Activated naive CD4-positive, alpha-beta T cell treated with anti-CD3 and anti-CD28 coated beads for 36 hours (primary cell): ENCODE results near the gene CTRB2. TPM values are rescaled to one million over a fixed set of nuclear protein-coding genes. Genes with fewer than 3 reads are reported as not detected.
A peak's percentile ranks its signal among the peaks of the same experiment; 100 is the strongest.

Source experiments
- CTCF ChIA-PET: fragments of 350-600 bp; sonication (Branson Sonifier 250); formaldehyde crosslinking; loops from one replicate; lab custom pipeline; 2021; ENCODE audit warnings: antibody characterized with exemption; lab: Charles Lee
- DNase-seq: peaks from one replicate; pipeline ENCODE4 v3.0.0-alpha.2; 2020
- H3K27ac Mint-ChIP-seq: one replicate; pipeline ENCODE4 v1.8.0; 2021; ENCODE audit warnings: mild to moderate bottlenecking, mixed read lengths
- H3K27me3 Mint-ChIP-seq: one replicate; pipeline ENCODE4 v1.8.0; 2021; ENCODE audit warnings: low read depth, mixed read lengths
- H3K36me3 Mint-ChIP-seq: one replicate; pipeline ENCODE4 v1.8.0; 2021; ENCODE audit warnings: low read depth, mixed read lengths
- H3K4me1 Mint-ChIP-seq: one replicate; pipeline ENCODE4 v1.8.0; 2021; ENCODE audit warnings: low read depth, mixed read lengths
- H3K4me3 Mint-ChIP-seq: one replicate; pipeline ENCODE4 v1.8.0; 2021; ENCODE audit warnings: mild to moderate bottlenecking, moderate library complexity, mixed read lengths
- H3K9me3 Mint-ChIP-seq: one replicate; pipeline ENCODE4 v1.8.0; 2021; ENCODE audit warnings: mixed read lengths
- intact Hi-C: fragments of 100-400 bp; cut with micrococcal nuclease; formaldehyde crosslinking; loops from one replicate; pipeline ENCODE4 v1.15.1; 2023
- total RNA-seq, 2 experiments: library from RNA; stranded (reverse); gene quantifications; one replicate each; pipeline ENCODE4 v1.2.3, GENCODE V29; 2021

The CTRB2 gene
- total RNA-seq, 2 experiments from 2014 or later: not detected

GRCh38 chr16:75239542-75240122, 32.7 kb upstream of the CTRB2 start:
- intact Hi-C loops: no loop called here
- no peak for DNase-seq
- Mint-ChIP-seq H3K27ac (no peak overlapping the region), H3K4me1 (no peaks in the 10 kb centered on the region), H3K36me3 (no peaks in the 10 kb centered on the region), H3K9me3 (no peaks in the 10 kb centered on the region), H3K4me3 (no peak overlapping the region), H3K27me3 (no peaks in the 10 kb centered on the region)
- CTCF ChIA-PET: no interaction called here

- Mint-ChIP-seq H3K36me3 (no peaks in the 10 kb centered on the region), H3K4me1 (peaks cover 4% of the 10 kb centered on the region), H3K9me3 (no peaks in the 10 kb centered on the region), H3K27ac (no peak overlapping the region), H3K27me3 (no peaks in the 10 kb centered on the region), H3K4me3 (no peak overlapping the region)
- DNase-seq: no peak
- CTCF ChIA-PET: no interaction called here
- intact Hi-C loops: no loop called here
Observed at GRCh38 chr16:75238853-75239541, 32.0 kb upstream of the CTRB2 start.

GRCh38 chr16:75238132-75238852, 31.3 kb upstream of the CTRB2 start:
- Mint-ChIP-seq H3K4me3 (no peak overlapping the region), H3K27ac (no peak overlapping the region), H3K9me3 (no peaks in the 10 kb centered on the region), H3K36me3 (no peaks in the 10 kb centered on the region), H3K4me1 (peaks cover 6% of the 10 kb centered on the region), H3K27me3 (no peaks in the 10 kb centered on the region)
- CTCF ChIA-PET: no interaction called here
- intact Hi-C loops: no loop called here
- no peak for DNase-seq

- intact Hi-C loops: no loop called here
- no peak for DNase-seq
- H3K27ac Mint-ChIP-seq: no peak overlapping the region
- CTCF ChIA-PET: no interaction called here
- no peak overlapping the region for H3K4me3 Mint-ChIP-seq
- no peaks in the 10 kb centered on the region for H3K36me3 Mint-ChIP-seq
- H3K27me3 Mint-ChIP-seq: no peaks in the 10 kb centered on the region
- no peaks in the 10 kb centered on the region for H3K9me3 Mint-ChIP-seq
- H3K4me1 Mint-ChIP-seq: peaks cover 6% of the 10 kb centered on the region
Observed at GRCh38 chr16:75237398-75238131, 30.6 kb upstream of the CTRB2 start.

- intact Hi-C loops: no loop called here
- Mint-ChIP-seq H3K27ac (no peak overlapping the region), H3K9me3 (no peaks in the 10 kb centered on the region), H3K4me1 (peaks cover 6% of the 10 kb centered on the region), H3K36me3 (no peaks in the 10 kb centered on the region), H3K4me3 (no peak overlapping the region), H3K27me3 (no peaks in the 10 kb centered on the region)
- CTCF ChIA-PET: interaction anchor here (0.6 to 1.7 kb wide), 3 partner anchors 38 to 279 kb away, joined by 3 to 5 read pairs (median 3); no protein-coding TSS in a partner anchor
- no peak for DNase-seq
Observed at GRCh38 chr16:75236736-75237397, 29.9 kb upstream of the CTRB2 start.

GRCh38 chr16:75236232-75236631, 29.3 kb upstream of the CTRB2 start:
- Mint-ChIP-seq H3K9me3 (no peaks in the 10 kb centered on the region), H3K36me3 (no peaks in the 10 kb centered on the region), H3K27me3 (no peaks in the 10 kb centered on the region)

GRCh38 chr16:75235721-75236193, 28.8 kb upstream of the CTRB2 start:
- Mint-ChIP-seq H3K27me3 (no peaks in the 10 kb centered on the region), H3K27ac (no peak overlapping the region), H3K4me3 (no peak overlapping the region), H3K4me1 (peaks cover 6% of the 10 kb centered on the region), H3K36me3 (no peaks in the 10 kb centered on the region), H3K9me3 (no peaks in the 10 kb centered on the region)
- intact Hi-C loops: no loop called here
- no peak for DNase-seq
- CTCF ChIA-PET: interaction anchor here (0.7 to 1.7 kb wide), 3 partner anchors 36 to 164 kb away, joined by 3 to 5 read pairs (median 3); no protein-coding TSS in a partner anchor

More at GRCh38 chr16:75236232-75236631, 29.3 kb upstream of the CTRB2 start:
- no peak overlapping the region for H3K27ac Mint-ChIP-seq
- no peak overlapping the region for H3K4me3 Mint-ChIP-seq
- intact Hi-C loops: no loop called here
- peak; percentile 31 for DNase-seq
- H3K4me1 Mint-ChIP-seq: peaks cover 6% of the 10 kb centered on the region
- CTCF ChIA-PET: interaction anchor here (0.6 to 1.7 kb wide), 4 partner anchors 37 to 280 kb away, joined by 3 to 5 read pairs (median 3); no protein-coding TSS in a partner anchor

- no peaks in the 10 kb centered on the region for H3K27me3 Mint-ChIP-seq
- no peak overlapping the region for H3K27ac Mint-ChIP-seq
- H3K4me3 Mint-ChIP-seq: no peak overlapping the region
- no peaks in the 10 kb centered on the region for H3K36me3 Mint-ChIP-seq
- intact Hi-C loops: loop anchor here (1.0 to 5.0 kb wide), 3 partner anchors 72 to 229 kb away; partner anchors contain the start of gene TMEM170A
- DNase-seq: no peak
- CTCF ChIA-PET: interaction anchor here (0.6 to 3.6 kb wide), 23 partner anchors 11 to 810 kb away, joined by 3 to 58 read pairs (median 5); partner anchors contain the start of gene TMEM170A
- H3K4me1 Mint-ChIP-seq: peaks cover 6% of the 10 kb centered on the region
- H3K9me3 Mint-ChIP-seq: no peaks in the 10 kb centered on the region
Observed at GRCh38 chr16:75234856-75235696, 28.1 kb upstream of the CTRB2 start.

- Mint-ChIP-seq H3K27me3 (no peaks in the 10 kb centered on the region), H3K4me3 (no peak overlapping the region), H3K9me3 (no peaks in the 10 kb centered on the region), H3K4me1 (peaks cover 6% of the 10 kb centered on the region), H3K27ac (no peak overlapping the region), H3K36me3 (no peaks in the 10 kb centered on the region)
- CTCF ChIA-PET: interaction anchor here (0.6 to 3.6 kb wide), 51 partner anchors 10 to 530 kb away, joined by 3 to 58 read pairs (median 5); partner anchors contain the start of genes TMEM170A and ZNRF1
- intact Hi-C loops: loop anchor here (1.0 to 5.0 kb wide), 3 partner anchors 34 to 170 kb away; no protein-coding TSS in a partner anchor
- DNase-seq: no peak
Observed at GRCh38 chr16:75233611-75233938, 26.6 kb upstream of the CTRB2 start.

- no peak for DNase-seq
- H3K36me3 Mint-ChIP-seq: no peaks in the 10 kb centered on the region
- peaks cover 6% of the 10 kb centered on the region for H3K4me1 Mint-ChIP-seq
- no peak overlapping the region for H3K4me3 Mint-ChIP-seq
- no peak overlapping the region for H3K27ac Mint-ChIP-seq
- H3K9me3 Mint-ChIP-seq: no peaks in the 10 kb centered on the region
- CTCF ChIA-PET: interaction anchor here (0.9 to 3.6 kb wide), 5 partner anchors 31 to 300 kb away, joined by 3 to 45 read pairs (median 4); no protein-coding TSS in a partner anchor
- H3K27me3 Mint-ChIP-seq: no peaks in the 10 kb centered on the region
- intact Hi-C loops: loop anchor here (5.0 kb wide), 1 partner anchor 76 kb away; no protein-coding TSS in a partner anchor
Observed at GRCh38 chr16:75231570-75231969, 24.6 kb upstream of the CTRB2 start.
